Motor neuron (in vitro differentiated cells): ENCODE data around the gene HGD. TPM values are rescaled to one million over a fixed set of nuclear protein-coding genes. Genes with fewer than 3 reads are reported as not detected.

Source experiments
- ATAC-seq, 8 experiments: fragments of 200-7000 bp; cut with Tn5 transposase; replicated peaks in 6 of 8; 2 replicates each; pipeline ENCODE4 v1.8.0; 2021; ENCODE audit warnings: mild to moderate bottlenecking in 8 of 8, moderate library complexity in 8 of 8
- H3K27ac ChIP-seq, 2 donors: fragments of 250-450 bp; sonication (Bioruptor Pico); 2 replicates each; pipeline ENCODE4 v1.9.0; 2021; ENCODE audit warnings: antibody characterized with exemption in 2 of 2, mild to moderate bottlenecking in 2 of 2, moderate library complexity in 1 of 2
- H3K4me1 ChIP-seq, 2 donors: fragments of 250-450 bp; sonication (Bioruptor Pico); replicated peaks in 1 of 2; 2 replicates each; pipeline ENCODE4 v1.6.1; 2021; ENCODE audit warnings: antibody characterized with exemption in 2 of 2, mild to moderate bottlenecking in 2 of 2, moderate library complexity in 1 of 2
- H3K4me3 ChIP-seq, 5 donors: fragments of 250-450 bp; sonication (Bioruptor Pico); 2 replicates each; pipeline ENCODE4 v1.9.0; 2021; ENCODE audit warnings: antibody characterized with exemption in 5 of 5, mild to moderate bottlenecking in 5 of 5, moderate library complexity in 4 of 5
- WGBS, 10 experiments: fragments of 450-650 bp; shearing (Covaris generic); methylation state at CpG; one replicate each; pipeline ENCODE4 v1.0.0; 2022; 5-methylcytosine and 5-hydroxymethylcytosine counted together
- in situ Hi-C, 9 experiments: fragments of 400-800 bp; cut with MboI; loops; one replicate each; pipeline ENCODE4 v1.15.0; 2021; ENCODE audit warnings: low sequenced_read_pairs in 9 of 9, low pct_unique_long_range_greater_than_20kb in 2 of 9; ENCODE audit not compliant: unreplicated experiment in 9 of 9
- total RNA-seq, 8 experiments: library from RNA; unstranded; fragments of 300-600 nt; gene quantifications; 2 replicates each; pipeline versions ENCODE4 v1.2.3 to v1.2.4, GENCODE V29; 2022

HGD gene
- total RNA-seq, 8 experiments from 2014 or later = 0.28 to 0.55 (median 0.36) TPM; not detected in 3

DNA sequence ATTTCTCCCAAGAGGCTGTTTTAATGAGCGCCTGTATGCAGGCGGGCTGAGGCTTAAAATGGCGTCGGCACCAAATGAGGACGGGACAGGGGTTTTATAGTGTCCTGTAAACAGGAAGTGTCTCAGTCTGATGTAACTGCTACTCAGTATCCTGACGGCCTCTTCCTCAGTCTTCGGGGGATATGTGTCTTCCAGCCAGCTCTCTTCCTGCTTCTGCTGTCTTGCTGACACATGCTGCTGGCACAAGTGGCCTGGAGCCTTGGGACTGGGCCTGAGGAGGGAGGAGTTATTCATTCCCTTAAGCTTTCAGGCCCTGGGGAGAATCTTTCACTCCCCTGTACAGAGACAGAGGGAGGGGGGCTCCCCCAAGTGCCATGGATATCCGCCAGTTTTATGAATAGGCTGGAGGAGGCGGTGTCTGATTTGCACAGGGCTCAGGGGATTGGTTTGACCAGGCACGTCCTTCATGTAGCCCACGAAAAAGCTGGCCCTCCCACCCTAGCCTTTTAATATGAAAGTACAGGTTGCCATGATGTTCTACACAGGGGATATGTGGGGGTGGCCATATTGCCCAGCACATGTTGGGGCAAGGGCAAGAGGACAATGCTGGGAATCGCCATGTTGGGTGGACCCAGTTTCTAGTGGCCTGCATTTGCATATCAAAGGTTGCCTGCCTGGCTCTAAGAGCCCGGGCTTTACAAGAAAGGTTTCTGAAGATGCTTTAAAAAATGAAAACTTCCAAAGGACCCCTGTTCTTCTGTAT is 66.0 kb downstream of the HGD start:
- in situ Hi-C loops = no loop called here
- Histone ChIP-seq H3K4me1 (peaks cover 0 to 6% of the 10 kb centered on the region in 2 donors), H3K27ac (peak overlapping the region; percentile 9 to 24), H3K4me3 (no peak overlapping the region)
- peak; percentile 65 to 95 (median 89) for ATAC-seq
- 0 to 90% (median 65%) methylated on average over 1 to 10 of the region's 13 CpGs; no CpG with 5 or more reads in 2 of the 10 experiments for WGBS, 10 experiments

DNA sequence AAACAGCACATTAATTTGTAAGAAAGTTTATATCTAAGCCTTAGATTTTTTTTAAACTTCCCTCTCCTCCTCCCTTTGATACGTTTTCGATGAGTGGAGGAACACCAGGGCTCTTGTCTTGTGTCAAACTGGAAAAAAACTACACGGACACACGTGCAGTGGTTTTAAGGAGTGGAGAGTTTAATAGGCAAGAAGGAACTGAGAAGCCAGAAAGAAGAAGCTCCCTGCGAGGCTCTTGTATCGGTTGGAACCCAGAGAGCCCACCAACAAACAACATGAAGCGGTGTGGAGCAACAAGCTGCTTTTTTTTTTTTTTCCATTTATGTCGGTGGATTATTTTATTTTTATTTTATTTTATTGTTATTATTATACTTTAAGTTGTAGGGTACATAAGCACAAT is 67.3 kb downstream of the HGD start:
- Histone ChIP-seq H3K4me1 (peaks cover 0 to 6% of the 10 kb centered on the region in 2 donors), H3K4me3 (no peak overlapping the region), H3K27ac (no peak overlapping the region)
- in situ Hi-C loops = no loop called here
- no peak for ATAC-seq
- 51 to 98% (median 90%) methylated on average over 4 to 8 of the region's 8 CpGs for WGBS, 10 experiments

DNA sequence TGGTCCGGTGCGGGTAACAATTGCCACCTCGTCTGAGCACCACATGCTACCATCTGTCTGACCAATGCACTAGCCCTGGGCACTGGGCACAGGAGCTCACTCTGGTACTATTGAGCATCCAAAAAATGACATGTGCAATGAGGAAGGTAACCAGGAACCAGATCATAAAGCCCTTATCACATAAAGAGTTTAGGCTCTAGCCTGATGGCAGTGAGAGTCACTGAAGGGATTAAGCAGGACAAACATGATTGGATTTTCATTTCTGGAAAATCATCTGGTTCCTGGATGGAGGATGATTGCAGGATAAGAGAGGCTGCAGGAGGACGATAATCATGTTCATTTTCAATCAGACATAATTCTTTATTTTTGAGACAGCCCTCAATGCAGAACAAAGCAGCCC is 73.5 kb downstream of the HGD start:
- in situ Hi-C loops = no loop called here
- 0 to 100% (median 66%) methylated on average over 1 to 4 of the region's 4 CpGs for WGBS, 10 experiments
- no peak for ATAC-seq
- H3K4me3 ChIP-seq = no peak overlapping the region
- no peaks in the 10 kb centered on the region for H3K4me1 ChIP-seq
- no peak overlapping the region for H3K27ac ChIP-seq

DNA sequence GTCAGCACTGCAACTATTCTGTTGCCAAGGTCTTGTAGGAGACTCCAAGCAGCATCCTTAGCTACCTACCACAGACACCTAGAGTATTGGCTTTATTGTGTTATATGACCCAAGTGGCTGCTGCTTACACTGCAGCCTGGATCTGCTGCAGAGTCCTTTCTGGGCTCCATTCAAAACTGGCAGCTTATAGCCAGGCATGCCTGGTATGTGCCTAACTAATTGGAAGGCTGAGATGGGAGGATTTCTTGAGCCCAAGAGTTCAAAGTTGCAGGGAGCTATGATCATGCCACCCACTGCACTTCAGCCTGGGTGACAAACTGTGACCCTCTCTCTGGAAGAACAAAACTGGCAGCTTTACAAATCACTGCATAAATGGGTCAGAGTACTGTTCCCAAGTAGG is 77.3 kb downstream of the HGD start:
- no peaks in the 10 kb centered on the region for H3K4me1 ChIP-seq
- peak in 2 of 8 experiments; percentile 26 to 60 for ATAC-seq
- no peak overlapping the region for H3K4me3 ChIP-seq
- in situ Hi-C loops = no loop called here
- H3K27ac ChIP-seq = no peak overlapping the region

DNA sequence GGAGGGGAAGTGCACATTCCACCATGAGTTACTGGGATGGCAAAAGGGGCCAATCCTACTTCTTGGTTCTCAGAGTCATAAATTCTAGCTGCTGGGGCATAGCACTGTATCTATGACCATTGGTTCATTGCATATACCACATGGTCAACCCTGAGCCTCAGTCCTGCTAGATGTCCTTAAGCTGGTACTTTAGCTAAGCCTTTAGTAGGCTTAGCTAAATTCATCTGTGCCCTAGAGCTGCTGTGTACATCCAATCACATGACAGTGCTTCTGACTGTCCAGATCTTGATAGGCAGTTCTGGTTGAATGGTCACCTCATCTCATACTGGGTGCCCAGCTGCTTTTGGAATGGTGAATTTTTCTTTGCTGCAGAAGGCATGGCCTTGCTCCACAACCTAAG is 77.7 kb downstream of the HGD start:
- no peak overlapping the region for H3K27ac ChIP-seq
- in situ Hi-C loops = no loop called here
- no peak overlapping the region for H3K4me3 ChIP-seq
- ATAC-seq = peak in 1 of 8 experiments; percentile 16
- H3K4me1 ChIP-seq = no peaks in the 10 kb centered on the region

DNA sequence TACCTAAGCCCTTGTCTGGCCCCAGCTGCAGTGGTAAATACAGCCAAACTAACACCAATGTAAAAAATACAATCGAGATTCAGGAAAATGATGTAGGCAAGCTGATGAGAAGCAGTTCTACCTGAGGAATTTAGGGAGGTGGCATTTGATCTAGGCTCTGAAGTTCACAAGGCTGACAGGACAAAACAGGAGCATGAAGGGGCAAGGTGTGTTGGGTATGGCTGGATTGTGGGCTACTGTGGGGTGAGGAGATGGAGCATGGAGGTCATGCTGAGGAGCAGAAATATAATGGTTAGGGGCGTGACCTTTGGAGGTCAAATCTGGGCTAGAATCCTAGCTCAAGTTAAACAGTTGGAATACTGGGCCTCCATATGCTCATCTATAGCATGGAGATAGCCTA is 79.4 kb downstream of the HGD start:
- in situ Hi-C loops = no loop called here

DNA sequence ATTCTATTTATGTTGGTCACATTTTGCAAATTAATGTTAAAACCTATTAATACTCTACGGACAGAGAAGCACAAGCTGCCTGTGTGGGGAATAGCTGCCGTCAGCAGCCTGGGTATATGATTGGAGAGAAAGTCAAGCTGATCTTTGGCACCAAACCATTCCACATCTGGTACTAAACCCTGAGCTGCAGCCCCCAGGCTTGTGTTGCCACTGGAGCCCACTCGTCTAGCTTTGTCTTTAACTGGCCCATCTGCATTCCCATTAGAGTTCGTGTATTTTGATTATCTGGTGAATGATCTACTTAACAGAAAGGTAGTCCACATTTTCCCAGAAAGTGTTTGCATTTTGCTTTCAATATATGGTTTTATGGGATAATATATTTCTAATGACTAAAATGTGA is 80.5 kb downstream of the HGD start:
- H3K4me3 ChIP-seq = no peak overlapping the region
- WGBS, 10 experiments = 38 to 84% (median 79%) methylated on average over 1 to 4 of the region's 4 CpGs; no CpG with 5 or more reads in 2 of the 10 experiments
- H3K27ac ChIP-seq = no peak overlapping the region

More for the DNA sequence above, 79.4 kb downstream of the HGD start:
- Histone ChIP-seq H3K27ac (no peak overlapping the region), H3K4me3 (no peak overlapping the region), H3K4me1 (peaks cover 0 to under 1% of the 10 kb centered on the region in 2 donors)
- 64 to 100% (median 100%) methylated on average over 1 to 2 of the region's 2 CpGs; no CpG with 5 or more reads in 3 of the 10 experiments for WGBS, 10 experiments
- no peak for ATAC-seq

DNA sequence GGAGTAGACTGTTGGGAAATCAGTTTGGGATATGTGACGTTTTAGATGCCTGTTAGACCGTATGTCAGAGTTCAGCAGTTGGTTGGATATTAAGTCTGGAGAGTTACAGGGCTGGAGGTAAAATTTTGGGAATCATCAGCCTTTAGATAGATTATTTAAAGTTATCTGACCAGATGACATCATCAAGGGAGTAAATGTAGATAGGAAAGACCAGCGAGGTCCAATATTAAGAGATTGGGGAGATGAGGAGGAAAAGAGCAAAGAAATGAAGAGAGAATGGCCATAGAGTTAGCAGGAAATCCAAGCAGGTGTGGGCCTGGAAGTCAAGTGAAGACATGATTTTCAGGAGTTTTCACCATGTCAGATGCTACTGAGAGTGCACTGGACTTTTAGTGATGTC is 82.8 kb downstream of the HGD start:
- Histone ChIP-seq H3K4me3 (no peak overlapping the region), H3K27ac (no peak overlapping the region), H3K4me1 (peaks cover 5 to 7% of the 10 kb centered on the region in 2 donors)
- in situ Hi-C loops = no loop called here
- ATAC-seq = no peak
- WGBS, 10 experiments = 0 to 100% (median 87%) methylated on average over 1 to 3 of the region's 3 CpGs; no CpG with 5 or more reads in 2 of the 10 experiments

More for the DNA sequence above, 80.5 kb downstream of the HGD start:
- ATAC-seq = no peak
- H3K4me1 ChIP-seq = peaks cover 5 to 7% of the 10 kb centered on the region in 2 donors
- in situ Hi-C loops = no loop called here

DNA sequence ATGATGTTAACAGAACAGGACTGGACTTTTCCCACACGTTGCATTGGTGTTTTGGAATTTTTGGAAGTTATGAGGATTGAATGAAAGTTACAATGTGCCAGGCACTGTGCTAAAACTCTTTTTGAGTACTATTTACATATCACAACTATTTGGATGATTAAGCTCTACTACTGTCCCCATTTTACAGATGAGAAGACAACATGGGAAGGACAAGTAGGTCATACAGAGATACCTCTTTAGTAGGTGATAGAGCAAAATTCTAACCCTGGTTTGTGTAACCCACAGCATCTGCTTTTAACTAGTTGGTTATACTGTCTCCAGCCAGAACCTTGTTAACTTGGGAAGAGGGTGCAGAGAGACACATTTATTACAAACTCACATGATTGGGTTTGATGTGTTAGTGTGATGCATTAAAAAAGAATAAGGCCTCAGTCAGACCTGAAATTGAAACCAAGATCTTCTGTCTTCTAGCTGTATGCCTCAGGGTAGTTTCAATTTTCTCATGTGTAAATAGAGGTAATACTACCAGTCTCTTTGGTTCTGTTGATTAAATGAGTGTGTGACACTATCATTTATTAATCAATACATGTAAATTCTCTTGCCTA is 84.5 kb downstream of the HGD start:
- peaks cover 5 to 7% of the 10 kb centered on the region in 2 donors for H3K4me1 ChIP-seq
- H3K27ac ChIP-seq = no peak overlapping the region
- in situ Hi-C loops = no loop called here
- ATAC-seq = no peak
- 0 to 67% (median 14%) methylated on average over 1 of the region's 1 CpG; no CpG with 5 or more reads in 4 of the 10 experiments for WGBS, 10 experiments
- peak overlapping the region in 1 of 5 donors; percentile 81 for H3K4me3 ChIP-seq

DNA sequence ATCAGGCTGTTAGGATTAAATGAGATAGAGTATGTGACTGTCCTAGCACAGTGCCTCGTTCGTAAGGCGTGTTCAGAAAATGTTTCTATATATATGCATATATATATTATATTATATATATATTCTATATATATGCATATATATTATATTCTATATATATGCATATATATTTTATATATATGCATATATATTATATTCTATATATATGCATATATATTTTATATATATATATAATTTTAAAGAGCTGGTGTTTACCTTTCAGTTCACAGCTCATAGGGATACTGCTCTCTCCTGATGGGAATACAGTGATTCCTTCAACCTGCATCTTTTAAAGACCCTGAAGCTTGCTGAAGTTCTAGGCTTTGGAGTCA is 85.2 kb downstream of the HGD start:
- ATAC-seq = no peak
- Histone ChIP-seq H3K4me3 (peak overlapping the region; percentile 54 to 87 (median 59)), H3K4me1 (peaks cover 5 to 7% of the 10 kb centered on the region in 2 donors), H3K27ac (peak overlapping the region in 1 of 2 donors; percentile 93)
- WGBS, 10 experiments = 7 to 48% (median 22%) methylated on average over 3 of the region's 3 CpGs; no CpG with 5 or more reads in 4 of the 10 experiments
- in situ Hi-C loops = no loop called here

DNA sequence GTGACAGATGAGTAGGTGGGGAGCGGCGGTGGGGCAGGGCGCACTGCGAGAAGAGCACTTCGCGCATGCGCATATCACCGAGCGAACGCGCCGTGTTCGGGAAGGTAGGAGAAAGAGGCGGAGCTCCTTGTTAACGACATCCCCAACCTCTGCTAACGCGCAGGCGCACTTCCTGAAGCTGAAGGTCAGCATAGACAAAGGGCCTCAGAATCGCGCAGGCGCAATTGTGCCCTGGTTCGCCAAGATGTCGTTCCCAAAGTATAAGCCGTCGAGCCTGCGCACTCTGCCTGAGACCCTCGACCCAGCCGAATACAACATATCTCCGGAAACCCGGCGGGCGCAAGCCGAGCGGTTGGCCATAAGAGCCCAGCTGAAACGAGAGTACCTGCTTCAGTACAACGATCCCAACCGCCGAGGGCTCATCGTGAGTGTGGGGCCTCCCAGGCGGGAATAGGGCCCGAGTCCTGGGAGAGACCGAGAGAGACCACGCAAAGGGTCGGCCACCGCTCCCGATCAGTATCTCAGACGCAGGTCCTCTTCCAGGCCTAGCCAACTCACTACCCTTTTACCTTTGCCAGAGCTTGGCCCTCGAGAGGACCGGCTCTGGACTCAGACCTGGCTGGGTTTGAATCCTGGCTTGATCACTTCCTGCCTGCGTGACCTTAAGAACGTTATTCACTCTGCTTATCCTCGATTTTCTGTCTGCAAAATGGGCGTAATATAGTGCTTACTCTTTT is 85.8 kb downstream of the HGD start, which contains the start of gene NDUFB4:
Gene NDUFB4, plus strand, starts transcription at position 221 of the 737 bp plus-strand sequence. Its CDS starts 24 bp downstream, at position 245.
- Histone ChIP-seq H3K4me1 (peaks cover 5 to 7% of the 10 kb centered on the region in 2 donors), H3K4me3 (peak within 1 kb of the TSS; percentile 54 to 87 (median 59)), H3K27ac (peak within 1 kb of the TSS; percentile 93)
- peak; percentile 91 to 96 (median 95) for ATAC-seq
- in situ Hi-C loops = no loop called here
- WGBS, 10 experiments = 0 to 3% (median 0%) methylated on average over 2 to 41 of the region's 53 CpGs; no CpG with 5 or more reads in 1 of the 10 experiments

DNA sequence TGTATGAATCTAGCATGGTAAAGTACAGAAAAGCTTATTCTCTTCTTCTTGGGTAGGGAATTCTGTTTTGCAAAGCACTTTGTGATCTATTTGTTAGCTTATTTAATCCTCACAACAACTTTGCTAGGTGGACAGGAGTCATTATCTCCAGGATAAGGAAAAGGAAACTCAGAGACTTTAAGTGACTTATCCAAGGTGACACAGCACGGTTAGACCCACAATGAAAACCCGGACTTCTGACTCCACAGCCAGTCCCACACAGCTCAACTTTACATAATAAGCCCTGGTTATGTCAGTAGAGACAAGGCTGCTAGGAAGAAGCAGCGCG is 86.3 kb downstream of the HGD start:
- 0 to 40% (median 0%) methylated on average over 1 to 4 of the region's 4 CpGs; no CpG with 5 or more reads in 3 of the 10 experiments for WGBS, 10 experiments
- in situ Hi-C loops = no loop called here
- ATAC-seq = no peak
- H3K4me1 ChIP-seq = peaks cover 5 to 7% of the 10 kb centered on the region in 2 donors
- peak overlapping the region; percentile 54 to 87 (median 59) for H3K4me3 ChIP-seq
- H3K27ac ChIP-seq = no peak overlapping the region
